K562 (cell line): Measurements from ENCODE around the gene NQO2. TPM values are rescaled to one million over a fixed set of nuclear protein-coding genes. Genes with fewer than 3 reads are reported as not detected.

ENCODE experiments used
- BRD9 ChIP-seq: fragments of 450-650 bp; IDR thresholded peaks from 2 replicates; pipeline ENCODE4 v1.6.1; 2018; ENCODE audit warnings: low read depth; ENCODE audit not compliant: partially characterized antibody
- C11orf30 ChIP-seq: fragments of 450-650 bp; IDR thresholded peaks from 2 replicates; pipeline ENCODE4 v1.6.1; 2016; ENCODE audit warnings: low read depth, mild to moderate bottlenecking
- KDM2B ChIP-seq: fragments of 250-450 bp; sonication (Bioruptor Pico); IDR thresholded peaks from 2 replicates; pipeline ENCODE4 v1.8.0; 2021; ENCODE audit warnings: mild to moderate bottlenecking, moderate library complexity
- MAFF ChIP-seq: IDR thresholded peaks from 2 replicates; pipeline ENCODE4 v1.6.1; 2012; ENCODE audit warnings: low read length, improper control_type of control experiment
- MTF1 ChIP-seq: fragments of 250-450 bp; sonication (Bioruptor Pico); IDR thresholded peaks from 2 replicates; pipeline ENCODE4 v1.9.0; 2021; ENCODE audit warnings: moderate library complexity, mild to moderate bottlenecking, inconsistent platforms, borderline replicate concordance
- POLR2H ChIP-seq: IDR thresholded peaks from 2 replicates; pipeline ENCODE4 v1.6.1; 2016; ENCODE audit warnings: missing genetic modification characterization, low read depth, mild to moderate bottlenecking, control low read depth, missing compliant biosample characterization, moderate library complexity
- SETDB1 ChIP-seq: IDR thresholded peaks from one replicate; pipeline ENCODE4 v1.6.1; 2012; ENCODE audit warnings: low read length, control low read depth, inconsistent platforms
- TOE1 ChIP-seq, 2 experiments: fragments of 450-650 bp in 1 of 2; sonication (generic) in 1 of 2; formaldehyde crosslinking in 1 of 2; IDR thresholded peaks; 2 replicates each; pipeline versions ENCODE4 v1.7.1 to v1.8.0; 2016 to 2022; ENCODE audit warnings: borderline replicate concordance in 2 of 2, mild to moderate bottlenecking in 2 of 2, antibody characterized with exemption in 1 of 2, inconsistent platforms in 1 of 2, low read depth in 1 of 2, missing genetic modification reagents in 1 of 2, moderate library complexity in 1 of 2
- ZNF263 ChIP-seq: sonication (generic); formaldehyde crosslinking; IDR thresholded peaks from 2 replicates; pipeline ENCODE4 v1.8.0; 2022; ENCODE audit warnings: mild to moderate bottlenecking, missing genetic modification reagents, borderline replicate concordance
- ZNF696 ChIP-seq: fragments of 250-450 bp; sonication (Bioruptor Pico); conservative IDR thresholded peaks from 2 replicates; pipeline ENCODE4 v1.4.0; 2020; ENCODE audit warnings: mild to moderate bottlenecking, moderate library complexity
- ZNF77 ChIP-seq: fragments of 250-450 bp; sonication (Bioruptor Pico); IDR thresholded peaks from 2 replicates; pipeline ENCODE4 v1.5.0; 2020
- polyA plus RNA-seq, 8 experiments: library from polyadenylated mRNA; depleted of rRNA in 4 of 8; stranded (reverse) in 5 of 8; unstranded in 3 of 8; fragments of >200 nt; fragmentation: Nextera tagmentation in 2 of 8; fragmentation: Illumina TruSeq in 1 of 8; extraction: Ambion mirVana in 2 of 8; extraction: Trizol in 1 of 8; gene quantifications; 2 replicates each; pipeline versions ENCODE4 v1.2.1 to v1.2.3, GENCODE V29; 2011 to 2014; ENCODE audit warnings: inconsistent platforms in 1 of 8, missing spikeins in 1 of 8
- total RNA-seq, 7 experiments: library from RNA; depleted of rRNA in 6 of 7; stranded (reverse); fragments of >200 nt in 6 of 7; fragmentation: Illumina TruSeq in 2 of 7; extraction: Trizol in 2 of 7; gene quantifications; 2 replicates each; pipeline versions ENCODE4 v1.2.1 to v1.2.3, GENCODE V29; 2011 to 2021; ENCODE audit warnings: low replicate concordance in 1 of 7
- TF ChIP-seq, protein P1 (sequence below): fragments of 450-650 bp; IDR thresholded peaks from 2 replicates; pipeline ENCODE4 v1.6.1; 2016; ENCODE audit warnings: borderline replicate concordance
- TF ChIP-seq, protein P2 (sequence below): fragments of 250-450 bp; sonication (Bioruptor Pico); IDR thresholded peaks from 2 replicates; pipeline ENCODE4 v1.4.0; 2020
- TF ChIP-seq, protein P3 (sequence below): fragments of 450-650 bp; IDR thresholded peaks from 2 replicates; pipeline ENCODE4 v1.6.1; 2017; ENCODE audit warnings: antibody characterized with exemption
- TF ChIP-seq, protein P4 (sequence below): fragments of 250-450 bp; sonication (Bioruptor Pico); IDR thresholded peaks from 2 replicates; pipeline ENCODE4 v1.8.0; 2022; ENCODE audit warnings: moderate library complexity, mild to moderate bottlenecking, inconsistent platforms
- TF ChIP-seq, protein P5 (sequence below): fragments of 450-650 bp; formaldehyde crosslinking; IDR thresholded peaks from 2 replicates; pipeline ENCODE4 v1.4.0; 2022; ENCODE audit warnings: missing genetic modification characterization

NQO2 gene
- total and polyA plus RNA-seq, 9 of the 15 experiments (the other 6 are each of a cell fraction or from before 2014, with no cell fraction given): 54.6 to 214 (median 116) TPM

DNA sequence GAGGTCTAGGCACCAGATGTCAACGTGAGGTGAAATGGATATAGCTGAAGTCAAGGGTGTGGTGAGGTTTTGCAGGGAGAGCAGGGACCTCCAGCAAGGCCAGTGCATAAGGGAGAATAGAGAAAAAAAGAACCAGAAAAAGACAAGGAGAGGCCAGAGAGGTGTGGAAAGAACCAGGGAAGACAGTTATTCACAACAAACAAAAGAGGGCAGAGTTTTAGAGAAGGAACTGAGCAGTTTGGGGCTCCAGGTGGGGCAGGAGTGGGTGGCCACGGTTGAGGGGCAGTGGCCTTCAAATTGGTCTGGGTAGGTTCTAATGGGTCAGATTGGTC is 11.6 kb upstream of the NQO2 start (continued):
- TF ChIP-seq, protein P1, sequence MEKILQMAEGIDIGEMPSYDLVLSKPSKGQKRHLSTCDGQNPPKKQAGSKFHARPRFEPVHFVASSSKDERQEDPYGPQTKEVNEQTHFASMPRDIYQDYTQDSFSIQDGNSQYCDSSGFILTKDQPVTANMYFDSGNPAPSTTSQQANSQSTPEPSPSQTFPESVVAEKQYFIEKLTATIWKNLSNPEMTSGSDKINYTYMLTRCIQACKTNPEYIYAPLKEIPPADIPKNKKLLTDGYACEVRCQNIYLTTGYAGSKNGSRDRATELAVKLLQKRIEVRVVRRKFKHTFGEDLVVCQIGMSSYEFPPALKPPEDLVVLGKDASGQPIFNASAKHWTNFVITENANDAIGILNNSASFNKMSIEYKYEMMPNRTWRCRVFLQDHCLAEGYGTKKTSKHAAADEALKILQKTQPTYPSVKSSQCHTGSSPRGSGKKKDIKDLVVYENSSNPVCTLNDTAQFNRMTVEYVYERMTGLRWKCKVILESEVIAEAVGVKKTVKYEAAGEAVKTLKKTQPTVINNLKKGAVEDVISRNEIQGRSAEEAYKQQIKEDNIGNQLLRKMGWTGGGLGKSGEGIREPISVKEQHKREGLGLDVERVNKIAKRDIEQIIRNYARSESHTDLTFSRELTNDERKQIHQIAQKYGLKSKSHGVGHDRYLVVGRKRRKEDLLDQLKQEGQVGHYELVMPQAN: no peak
- TF ChIP-seq, protein P2, sequence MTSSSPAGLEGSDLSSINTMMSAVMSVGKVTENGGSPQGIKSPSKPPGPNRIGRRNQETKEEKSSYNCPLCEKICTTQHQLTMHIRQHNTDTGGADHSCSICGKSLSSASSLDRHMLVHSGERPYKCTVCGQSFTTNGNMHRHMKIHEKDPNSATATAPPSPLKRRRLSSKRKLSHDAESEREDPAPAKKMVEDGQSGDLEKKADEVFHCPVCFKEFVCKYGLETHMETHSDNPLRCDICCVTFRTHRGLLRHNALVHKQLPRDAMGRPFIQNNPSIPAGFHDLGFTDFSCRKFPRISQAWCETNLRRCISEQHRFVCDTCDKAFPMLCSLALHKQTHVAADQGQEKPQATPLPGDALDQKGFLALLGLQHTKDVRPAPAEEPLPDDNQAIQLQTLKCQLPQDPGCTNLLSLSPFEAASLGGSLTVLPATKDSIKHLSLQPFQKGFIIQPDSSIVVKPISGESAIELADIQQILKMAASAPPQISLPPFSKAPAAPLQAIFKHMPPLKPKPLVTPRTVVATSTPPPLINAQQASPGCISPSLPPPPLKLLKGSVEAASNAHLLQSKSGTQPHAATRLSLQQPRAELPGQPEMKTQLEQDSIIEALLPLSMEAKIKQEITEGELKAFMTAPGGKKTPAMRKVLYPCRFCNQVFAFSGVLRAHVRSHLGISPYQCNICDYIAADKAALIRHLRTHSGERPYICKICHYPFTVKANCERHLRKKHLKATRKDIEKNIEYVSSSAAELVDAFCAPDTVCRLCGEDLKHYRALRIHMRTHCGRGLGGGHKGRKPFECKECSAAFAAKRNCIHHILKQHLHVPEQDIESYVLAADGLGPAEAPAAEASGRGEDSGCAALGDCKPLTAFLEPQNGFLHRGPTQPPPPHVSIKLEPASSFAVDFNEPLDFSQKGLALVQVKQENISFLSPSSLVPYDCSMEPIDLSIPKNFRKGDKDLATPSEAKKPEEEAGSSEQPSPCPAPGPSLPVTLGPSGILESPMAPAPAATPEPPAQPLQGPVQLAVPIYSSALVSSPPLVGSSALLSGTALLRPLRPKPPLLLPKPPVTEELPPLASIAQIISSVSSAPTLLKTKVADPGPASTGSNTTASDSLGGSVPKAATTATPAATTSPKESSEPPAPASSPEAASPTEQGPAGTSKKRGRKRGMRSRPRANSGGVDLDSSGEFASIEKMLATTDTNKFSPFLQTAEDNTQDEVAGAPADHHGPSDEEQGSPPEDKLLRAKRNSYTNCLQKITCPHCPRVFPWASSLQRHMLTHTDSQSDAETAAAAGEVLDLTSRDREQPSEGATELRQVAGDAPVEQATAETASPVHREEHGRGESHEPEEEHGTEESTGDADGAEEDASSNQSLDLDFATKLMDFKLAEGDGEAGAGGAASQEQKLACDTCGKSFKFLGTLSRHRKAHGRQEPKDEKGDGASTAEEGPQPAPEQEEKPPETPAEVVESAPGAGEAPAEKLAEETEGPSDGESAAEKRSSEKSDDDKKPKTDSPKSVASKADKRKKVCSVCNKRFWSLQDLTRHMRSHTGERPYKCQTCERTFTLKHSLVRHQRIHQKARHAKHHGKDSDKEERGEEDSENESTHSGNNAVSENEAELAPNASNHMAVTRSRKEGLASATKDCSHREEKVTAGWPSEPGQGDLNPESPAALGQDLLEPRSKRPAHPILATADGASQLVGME (CRISPR knock-in tag): no peak
- TF ChIP-seq MAFF: no peak
- no peak; the same call in 1 of the 2 replicates for TF ChIP-seq ZNF696 (CRISPR knock-in tag)
- no peak for TF ChIP-seq SETDB1
- no peak for TF ChIP-seq ZNF77
- TF ChIP-seq C11orf30: no peak
- TF ChIP-seq, protein P3, sequence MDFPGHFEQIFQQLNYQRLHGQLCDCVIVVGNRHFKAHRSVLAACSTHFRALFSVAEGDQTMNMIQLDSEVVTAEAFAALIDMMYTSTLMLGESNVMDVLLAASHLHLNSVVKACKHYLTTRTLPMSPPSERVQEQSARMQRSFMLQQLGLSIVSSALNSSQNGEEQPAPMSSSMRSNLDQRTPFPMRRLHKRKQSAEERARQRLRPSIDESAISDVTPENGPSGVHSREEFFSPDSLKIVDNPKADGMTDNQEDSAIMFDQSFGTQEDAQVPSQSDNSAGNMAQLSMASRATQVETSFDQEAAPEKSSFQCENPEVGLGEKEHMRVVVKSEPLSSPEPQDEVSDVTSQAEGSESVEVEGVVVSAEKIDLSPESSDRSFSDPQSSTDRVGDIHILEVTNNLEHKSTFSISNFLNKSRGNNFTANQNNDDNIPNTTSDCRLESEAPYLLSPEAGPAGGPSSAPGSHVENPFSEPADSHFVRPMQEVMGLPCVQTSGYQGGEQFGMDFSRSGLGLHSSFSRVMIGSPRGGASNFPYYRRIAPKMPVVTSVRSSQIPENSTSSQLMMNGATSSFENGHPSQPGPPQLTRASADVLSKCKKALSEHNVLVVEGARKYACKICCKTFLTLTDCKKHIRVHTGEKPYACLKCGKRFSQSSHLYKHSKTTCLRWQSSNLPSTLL: peak; percentile 18; the same call in 1 of the 2 replicates
- no peak; the same call in 1 of the 2 replicates for TF ChIP-seq TOE1 (IDR thresholded peaks at IDR 0.05; ENCODE audit: borderline replicate concordance)
- no peak for TF ChIP-seq TOE1 (CRISPR knock-in tag; IDR thresholded peaks at IDR 0.05; ENCODE audit: borderline replicate concordance, low read depth)
- TF ChIP-seq POLR2H (tag): no peak
- TF ChIP-seq, protein P4, sequence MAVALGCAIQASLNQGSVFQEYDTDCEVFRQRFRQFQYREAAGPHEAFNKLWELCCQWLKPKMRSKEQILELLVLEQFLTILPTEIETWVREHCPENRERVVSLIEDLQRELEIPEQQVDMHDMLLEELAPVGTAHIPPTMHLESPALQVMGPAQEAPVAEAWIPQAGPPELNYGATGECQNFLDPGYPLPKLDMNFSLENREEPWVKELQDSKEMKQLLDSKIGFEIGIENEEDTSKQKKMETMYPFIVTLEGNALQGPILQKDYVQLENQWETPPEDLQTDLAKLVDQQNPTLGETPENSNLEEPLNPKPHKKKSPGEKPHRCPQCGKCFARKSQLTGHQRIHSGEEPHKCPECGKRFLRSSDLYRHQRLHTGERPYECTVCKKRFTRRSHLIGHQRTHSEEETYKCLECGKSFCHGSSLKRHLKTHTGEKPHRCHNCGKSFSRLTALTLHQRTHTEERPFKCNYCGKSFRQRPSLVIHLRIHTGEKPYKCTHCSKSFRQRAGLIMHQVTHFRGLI (CRISPR knock-in tag): no peak
- TF ChIP-seq, protein P5, sequence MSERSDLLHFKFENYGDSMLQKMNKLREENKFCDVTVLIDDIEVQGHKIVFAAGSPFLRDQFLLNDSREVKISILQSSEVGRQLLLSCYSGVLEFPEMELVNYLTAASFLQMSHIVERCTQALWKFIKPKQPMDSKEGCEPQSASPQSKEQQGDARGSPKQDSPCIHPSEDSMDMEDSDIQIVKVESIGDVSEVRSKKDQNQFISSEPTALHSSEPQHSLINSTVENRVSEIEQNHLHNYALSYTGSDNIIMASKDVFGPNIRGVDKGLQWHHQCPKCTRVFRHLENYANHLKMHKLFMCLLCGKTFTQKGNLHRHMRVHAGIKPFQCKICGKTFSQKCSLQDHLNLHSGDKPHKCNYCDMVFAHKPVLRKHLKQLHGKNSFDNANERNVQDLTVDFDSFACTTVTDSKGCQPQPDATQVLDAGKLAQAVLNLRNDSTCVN: 0 out of 2 replicates have a peak, but pooled peaks have one; percentile 71
- TF ChIP-seq MTF1 (CRISPR knock-in tag): no peak
- TF ChIP-seq KDM2B (CRISPR knock-in tag): no peak
- peak; percentile 82 for TF ChIP-seq BRD9
- no peak for TF ChIP-seq ZNF263 (CRISPR knock-in tag)
